Activated naive CD8-positive, alpha-beta T cell treated with anti-CD3 and anti-CD28 coated beads for 36 hours (primary cell): ENCODE results near the gene MSTO1. TPM values are rescaled to one million over a fixed set of nuclear protein-coding genes. Genes with fewer than 3 reads are reported as not detected.
"Not testable (repeated sequence)": the region's sequence is repeated elsewhere in the genome, so short reads cannot be mapped to it uniquely, and the experiment has no call there.

ENCODE experiments used
- DNase-seq: peaks from one replicate; pipeline ENCODE4 v3.0.0; 2021
- H3K27ac Mint-ChIP-seq: one replicate; pipeline ENCODE4 v1.8.0; 2022; ENCODE audit warnings: mild to moderate bottlenecking, moderate library complexity, mixed read lengths
- H3K27me3 Mint-ChIP-seq: one replicate; pipeline ENCODE4 v1.8.0; 2022; ENCODE audit warnings: mild to moderate bottlenecking, mixed read lengths
- H3K36me3 Mint-ChIP-seq: one replicate; pipeline ENCODE4 v1.8.0; 2021; ENCODE audit warnings: mild to moderate bottlenecking, mixed read lengths
- H3K4me1 Mint-ChIP-seq: one replicate; pipeline ENCODE4 v1.8.0; 2021; ENCODE audit warnings: mixed read lengths
- H3K4me3 Mint-ChIP-seq: one replicate; pipeline ENCODE4 v1.8.0; 2022; ENCODE audit warnings: mild to moderate bottlenecking, moderate library complexity, mixed read lengths
- H3K9me3 Mint-ChIP-seq: one replicate; pipeline ENCODE4 v1.8.0; 2022; ENCODE audit warnings: mixed read lengths
- total RNA-seq, 2 experiments: library from RNA; stranded (reverse); gene quantifications; one replicate each; pipeline ENCODE4 v1.2.3, GENCODE V29; 2021

MSTO1 gene
- total RNA-seq, 2 experiments from 2014 or later = 85.1 to 99.1 TPM

- DNase-seq = no peak
- Mint-ChIP-seq H3K4me3 (no peak overlapping the region), H3K4me1 (peaks cover 14% of the 10 kb centered on the region), H3K36me3 (no peaks in the 10 kb centered on the region), H3K27ac (no peak overlapping the region), H3K9me3 (no peaks in the 10 kb centered on the region), H3K27me3 (no peaks in the 10 kb centered on the region)
Observed at GRCh38 chr1:155596864-155597263, 13.2 kb upstream of the MSTO1 start.

- H3K36me3 Mint-ChIP-seq = no peaks in the 10 kb centered on the region
- no peaks in the 10 kb centered on the region for H3K9me3 Mint-ChIP-seq
- peak overlapping the region; percentile 68 for H3K4me3 Mint-ChIP-seq
- DNase-seq = no peak
- peaks cover 12% of the 10 kb centered on the region for H3K4me1 Mint-ChIP-seq
- no peaks in the 10 kb centered on the region for H3K27me3 Mint-ChIP-seq
- H3K27ac Mint-ChIP-seq = no peak overlapping the region
Observed at GRCh38 chr1:155598842-155599331, 11.1 kb upstream of the MSTO1 start.

- DNase-seq, H3K9me3 Mint-ChIP-seq, H3K36me3 Mint-ChIP-seq, H3K27me3 Mint-ChIP-seq, H3K27ac Mint-ChIP-seq, H3K4me3 Mint-ChIP-seq: not testable (repeated sequence)
- peaks cover 12% of the 10 kb centered on the region for H3K4me1 Mint-ChIP-seq
Observed at GRCh38 chr1:155599828-155600572, 10.0 kb upstream of the MSTO1 start.

- Mint-ChIP-seq H3K36me3 (peaks cover 1% of the 10 kb centered on the region), H3K4me3 (no peak overlapping the region), H3K9me3 (no peaks in the 10 kb centered on the region), H3K27me3 (no peaks in the 10 kb centered on the region), H3K27ac (no peak overlapping the region), H3K4me1 (peaks cover 5% of the 10 kb centered on the region)
- peak; percentile 9 for DNase-seq
Observed at GRCh38 chr1:155607708-155608107, 2.3 kb upstream of the MSTO1 start.

GRCh38 chr1:155608888-155609225, 1.2 kb upstream of the MSTO1 start:
- Mint-ChIP-seq H3K4me3 (no peak overlapping the region), H3K36me3 (peaks cover 3% of the 10 kb centered on the region), H3K9me3 (no peaks in the 10 kb centered on the region), H3K27ac (no peak overlapping the region), H3K4me1 (peaks cover 5% of the 10 kb centered on the region), H3K27me3 (no peaks in the 10 kb centered on the region)
- no peak for DNase-seq

GRCh38 chr1:155610257-155610647, 234 bp downstream of the MSTO1 start:
- not testable (repeated sequence) for DNase-seq, H3K36me3 Mint-ChIP-seq, H3K27me3 Mint-ChIP-seq, H3K27ac Mint-ChIP-seq, H3K9me3 Mint-ChIP-seq, H3K4me1 Mint-ChIP-seq
- peak overlapping the region; percentile 42 for H3K4me3 Mint-ChIP-seq

- H3K4me3 Mint-ChIP-seq, H3K4me1 Mint-ChIP-seq, H3K36me3 Mint-ChIP-seq, H3K27me3 Mint-ChIP-seq, DNase-seq, H3K9me3 Mint-ChIP-seq: not testable (repeated sequence)
- H3K27ac Mint-ChIP-seq = peak overlapping the region; percentile 11
Observed at GRCh38 chr1:155613226-155613625, 3.2 kb downstream of the MSTO1 start.

- no peaks in the 10 kb centered on the region for H3K36me3 Mint-ChIP-seq
- no peak for DNase-seq
- no peaks in the 10 kb centered on the region for H3K4me1 Mint-ChIP-seq
- H3K27me3 Mint-ChIP-seq = no peaks in the 10 kb centered on the region
- no peak overlapping the region for H3K4me3 Mint-ChIP-seq
- no peaks in the 10 kb centered on the region for H3K9me3 Mint-ChIP-seq
- no peak overlapping the region for H3K27ac Mint-ChIP-seq
Observed at GRCh38 chr1:155622191-155622590, 12.2 kb downstream of the MSTO1 start.

- no peak overlapping the region for H3K27ac Mint-ChIP-seq
- H3K4me3 Mint-ChIP-seq = no peak overlapping the region
- no peaks in the 10 kb centered on the region for H3K27me3 Mint-ChIP-seq
- H3K9me3 Mint-ChIP-seq = no peaks in the 10 kb centered on the region
- no peak for DNase-seq
- H3K36me3 Mint-ChIP-seq = no peaks in the 10 kb centered on the region
- no peaks in the 10 kb centered on the region for H3K4me1 Mint-ChIP-seq
Observed at GRCh38 chr1:155623357-155623756, 13.3 kb downstream of the MSTO1 start.

- not testable (repeated sequence) for H3K36me3 Mint-ChIP-seq, H3K4me1 Mint-ChIP-seq, H3K27ac Mint-ChIP-seq, H3K9me3 Mint-ChIP-seq, H3K4me3 Mint-ChIP-seq, H3K27me3 Mint-ChIP-seq, DNase-seq
Observed at GRCh38 chr1:155626428-155626827, 16.4 kb downstream of the MSTO1 start.

- Mint-ChIP-seq H3K9me3 (peaks cover 1% of the 10 kb centered on the region), H3K27ac (peak overlapping the region; percentile 94), H3K27me3 (no peaks in the 10 kb centered on the region), H3K36me3 (peaks cover 2% of the 10 kb centered on the region), H3K4me3 (peak overlapping the region; percentile 92), H3K4me1 (peaks cover 15% of the 10 kb centered on the region)
- DNase-seq = no peak
Observed at GRCh38 chr1:155636397-155637153, 26.6 kb downstream of the MSTO1 start.

- Mint-ChIP-seq H3K4me3 (no peak overlapping the region), H3K27ac (no peak overlapping the region), H3K4me1 (peaks cover 15% of the 10 kb centered on the region), H3K9me3 (peaks cover 14% of the 10 kb centered on the region), H3K27me3 (no peaks in the 10 kb centered on the region), H3K36me3 (peaks cover 8% of the 10 kb centered on the region)
- no peak for DNase-seq
Observed at GRCh38 chr1:155640367-155640766, 30.3 kb downstream of the MSTO1 start.

GRCh38 chr1:155642559-155643180, 32.7 kb downstream of the MSTO1 start:
- DNase-seq, H3K4me3 Mint-ChIP-seq, H3K27me3 Mint-ChIP-seq, H3K27ac Mint-ChIP-seq, H3K36me3 Mint-ChIP-seq, H3K4me1 Mint-ChIP-seq: not testable (repeated sequence)
- peaks cover 14% of the 10 kb centered on the region for H3K9me3 Mint-ChIP-seq

- H3K27me3 Mint-ChIP-seq = no peaks in the 10 kb centered on the region
- peaks cover 14% of the 10 kb centered on the region for H3K9me3 Mint-ChIP-seq
- H3K27ac Mint-ChIP-seq = no peak overlapping the region
- H3K4me3 Mint-ChIP-seq = no peak overlapping the region
- DNase-seq = no peak
- H3K4me1 Mint-ChIP-seq = no peaks in the 10 kb centered on the region
- H3K36me3 Mint-ChIP-seq = peaks cover 6% of the 10 kb centered on the region
Observed at GRCh38 chr1:155643230-155643629, 33.2 kb downstream of the MSTO1 start.

- no peaks in the 10 kb centered on the region for H3K4me1 Mint-ChIP-seq
- no peak overlapping the region for H3K27ac Mint-ChIP-seq
- H3K36me3 Mint-ChIP-seq = peaks cover 6% of the 10 kb centered on the region
- H3K9me3 Mint-ChIP-seq = peaks cover 14% of the 10 kb centered on the region
- H3K4me3 Mint-ChIP-seq = no peak overlapping the region
- no peaks in the 10 kb centered on the region for H3K27me3 Mint-ChIP-seq
- DNase-seq = no peak
Observed at GRCh38 chr1:155645034-155645598, 35.1 kb downstream of the MSTO1 start.
